Adrenal gland (tissue), 12 donors: ENCODE measurements around the gene DSTN. TPM values are rescaled to one million over a fixed set of nuclear protein-coding genes. Genes with fewer than 3 reads are reported as not detected.

Experiments
- DNase-seq, 7 donors: peaks; one replicate each; pipeline ENCODE4 v3.0.0-alpha.2; 2019 to 2020
- H3K27ac ChIP-seq, 5 donors: fragments of 200-600 bp; sonication (generic) in 4 of 5; 1 replicate in 3 of 5; 2 replicates in 2 of 5; pipeline versions ENCODE4 v1.5.1 to v1.8.0; 2016 to 2020; ENCODE audit warnings: mild to moderate bottlenecking in 1 of 5
- H3K27me3 ChIP-seq: fragments of 200-600 bp; 2 replicates; pipeline ENCODE4 v1.8.0; 2021
- H3K36me3 ChIP-seq, 2 donors: fragments of 200-600 bp; replicated peaks in 1 of 2; 1 replicate in 1 of 2; 2 replicates in 1 of 2; pipeline versions ENCODE4 v1.5.1 to v1.8.0; 2018 to 2022
- H3K4me1 ChIP-seq, 2 donors: fragments of 200-600 bp; replicated peaks in 1 of 2; 1 replicate in 1 of 2; 2 replicates in 1 of 2; pipeline versions ENCODE4 v1.5.1 to v1.8.0; 2018 to 2021
- H3K4me3 ChIP-seq, 4 donors: fragments of 200-600 bp; sonication (generic) in 3 of 4; one replicate each; pipeline ENCODE4 v1.5.1; 2016 to 2018
- H3K9me3 ChIP-seq, 3 donors: fragments of 200-600 bp; sonication (generic) in 1 of 3; replicated peaks in 1 of 3; 1 replicate in 2 of 3; 2 replicates in 1 of 3; pipeline versions ENCODE4 v1.5.1 to v1.8.0; 2016 to 2021
- POLR2A ChIP-seq, 2 donors: fragments of 450-650 bp; IDR thresholded peaks; one replicate each; pipeline ENCODE4 v1.6.1; 2017; ENCODE audit warnings: antibody characterized with exemption in 2 of 2, mild to moderate bottlenecking in 2 of 2, moderate library complexity in 1 of 2
- WGBS, 4 donors: extraction: QIAGEN DNeasy Blood & Tissue Kit in 2 of 4; methylation state at CpG; one replicate each; pipeline versions ENCODE4 v1.1.5 to v1.1.7; 2013 to 2017; 5-methylcytosine and 5-hydroxymethylcytosine counted together
- intact Hi-C, 2 donors: fragments of 100-400 bp; cut with DNase I; formaldehyde crosslinking; loops; one replicate each; pipeline versions ENCODE4 v1.14.1 to v1.15.0; 2022 to 2023
- polyA plus RNA-seq, 3 donors: library from polyadenylated mRNA; stranded (reverse); fragments of 200-250 nt in 2 of 3; fragments of 350-450 nt in 1 of 3; fragmentation: Illumina TruSeq in 1 of 3; extraction: RNeasy Lipid Tissue Mini Kit (QIAGEN cat#74804) in 1 of 3; gene quantifications; one replicate each; pipeline ENCODE4 v1.2.3, GENCODE V29; 2013 to 2014
- total RNA-seq, 9 donors: library from RNA; depleted of rRNA in 4 of 9; stranded (reverse); fragments of >200 nt in 4 of 9; fragments of 120-200 nt in 1 of 9; fragmentation: NEBNext Ultra II Directional in 1 of 9; extraction: Animal tissue kit (Norgen Biotek cat#: 25700) in 1 of 9; gene quantifications; one replicate each; pipeline versions ENCODE4 v1.1.0 to v1.2.4, GENCODE V29; 2013 to 2023
- TF ChIP-seq, protein P1 (sequence below), 6 experiments: fragments of 450-650 bp in 4 of 6; fragments of 200-600 bp in 2 of 6; sonication (generic) in 1 of 6; IDR thresholded peaks; 1 replicate in 5 of 6; 2 replicates in 1 of 6; pipeline versions ENCODE4 v1.5.1 to v1.8.0; 2016 to 2021; ENCODE audit warnings: antibody characterized with exemption in 6 of 6, mild to moderate bottlenecking in 2 of 6, moderate library complexity in 1 of 6
- donor health status: healthy with polysubstance abuse.
- donor health status: Bipolar disorder and iron deficiency.
- donor health status: DM: yes; HTN: yes; CAD: no.
- donor health status: DM: no; HTN: no; CAD: no.
- donor health status: DM: no; HTN: no; CAD: no.
- donor health status: DM: yes; HTN: yes; CAD: no.

Gene DSTN
- total and polyA plus RNA-seq, 12 donors, result 184 to 552 (median 273) TPM

DNA sequence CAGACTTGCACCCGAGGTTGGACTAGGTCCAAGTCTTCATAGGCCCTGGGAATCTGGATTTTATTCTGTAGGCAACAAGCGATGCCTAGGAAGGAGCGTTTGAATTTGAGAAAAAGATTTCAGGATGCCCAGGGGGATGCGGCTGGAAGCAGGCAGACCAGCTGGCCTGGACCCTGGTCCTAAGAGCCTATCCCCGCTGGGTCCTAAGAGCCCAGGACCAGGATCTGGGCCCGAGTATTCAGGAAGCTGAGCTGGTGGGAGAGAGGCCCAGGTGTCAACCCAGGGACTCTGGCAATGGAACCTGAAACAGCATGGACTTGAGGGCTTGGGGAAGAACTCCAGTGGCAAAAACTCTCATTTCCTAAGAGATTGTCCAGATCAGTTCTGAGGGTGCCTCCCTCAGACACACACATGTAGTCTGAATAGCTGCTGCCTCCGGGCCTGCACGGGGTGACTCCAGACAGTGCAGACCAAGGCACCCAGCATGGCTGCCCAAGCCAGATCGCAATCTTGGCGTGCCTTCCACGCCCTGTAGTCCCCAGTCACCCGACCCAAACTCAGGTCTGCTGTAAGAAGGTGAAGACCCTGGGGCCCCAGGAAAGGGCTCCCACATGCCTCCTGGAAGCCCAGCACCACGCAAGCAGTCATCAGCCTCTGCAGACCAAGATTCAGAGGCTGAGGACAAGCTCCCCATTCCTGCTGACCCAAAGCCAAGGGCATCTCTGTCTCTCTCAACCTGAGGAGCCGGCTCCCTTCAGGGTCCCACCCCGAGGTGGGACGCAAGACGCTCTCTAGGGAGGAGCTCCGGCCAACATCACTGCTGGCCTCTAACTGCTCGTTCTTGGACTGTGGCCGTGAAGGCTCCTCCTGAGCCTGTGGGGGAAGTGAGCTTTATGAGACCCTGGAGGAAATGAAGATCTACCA lies 77.8 kb downstream of the DSTN start:
- Histone ChIP-seq H3K27ac (peak overlapping the region in 4 of 5 donors; percentile 33 to 71 (median 53)), H3K4me3 (no peak overlapping the region), H3K27me3 (no peaks in the 10 kb centered on the region), H3K36me3 (peaks cover 0 to 3% of the 10 kb centered on the region in 2 donors), H3K9me3 (no peaks in the 10 kb centered on the region), H3K4me1 (peaks cover 42 to 70% of the 10 kb centered on the region in 2 donors)
- peak in 1 of 7 donors; percentile 6 for DNase-seq
- intact Hi-C loops, result no loop called here
- no peak for TF ChIP-seq POLR2A (IDR thresholded peaks at IDR 0.05)
- TF ChIP-seq, protein P1, sequence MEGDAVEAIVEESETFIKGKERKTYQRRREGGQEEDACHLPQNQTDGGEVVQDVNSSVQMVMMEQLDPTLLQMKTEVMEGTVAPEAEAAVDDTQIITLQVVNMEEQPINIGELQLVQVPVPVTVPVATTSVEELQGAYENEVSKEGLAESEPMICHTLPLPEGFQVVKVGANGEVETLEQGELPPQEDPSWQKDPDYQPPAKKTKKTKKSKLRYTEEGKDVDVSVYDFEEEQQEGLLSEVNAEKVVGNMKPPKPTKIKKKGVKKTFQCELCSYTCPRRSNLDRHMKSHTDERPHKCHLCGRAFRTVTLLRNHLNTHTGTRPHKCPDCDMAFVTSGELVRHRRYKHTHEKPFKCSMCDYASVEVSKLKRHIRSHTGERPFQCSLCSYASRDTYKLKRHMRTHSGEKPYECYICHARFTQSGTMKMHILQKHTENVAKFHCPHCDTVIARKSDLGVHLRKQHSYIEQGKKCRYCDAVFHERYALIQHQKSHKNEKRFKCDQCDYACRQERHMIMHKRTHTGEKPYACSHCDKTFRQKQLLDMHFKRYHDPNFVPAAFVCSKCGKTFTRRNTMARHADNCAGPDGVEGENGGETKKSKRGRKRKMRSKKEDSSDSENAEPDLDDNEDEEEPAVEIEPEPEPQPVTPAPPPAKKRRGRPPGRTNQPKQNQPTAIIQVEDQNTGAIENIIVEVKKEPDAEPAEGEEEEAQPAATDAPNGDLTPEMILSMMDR (IDR thresholded peaks at IDR 0.05), result no peak
- WGBS, 4 donors, result 69 to 83% (median 78%) methylated on average over 14 to 20 of the region's 20 CpGs

DNA sequence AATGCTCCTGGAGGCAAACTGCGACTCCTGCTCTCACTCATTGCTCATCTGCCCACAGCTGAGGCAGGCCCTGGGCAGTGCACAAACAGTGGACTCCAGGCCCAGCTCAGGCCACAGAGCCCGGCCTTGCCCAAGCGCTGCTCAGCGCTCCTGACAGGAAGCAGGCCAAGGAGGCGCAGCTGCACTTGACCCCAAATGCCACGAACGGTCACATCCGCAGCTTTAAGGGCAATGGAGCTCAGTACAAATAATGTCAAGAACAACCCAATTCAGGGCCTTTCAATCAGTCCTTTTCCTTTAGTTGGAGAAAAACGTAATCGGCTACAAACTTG lies 78.4 kb downstream of the DSTN start:
- H3K36me3 ChIP-seq, result no peaks in the 10 kb centered on the region
- DNase-seq, result peak; percentile 60 to 81 (median 74)
- H3K27me3 ChIP-seq, result no peaks in the 10 kb centered on the region
- H3K9me3 ChIP-seq, result no peaks in the 10 kb centered on the region
- intact Hi-C loops, result no loop called here
- H3K4me1 ChIP-seq, result peaks cover 42 to 70% of the 10 kb centered on the region in 2 donors
- no peak overlapping the region for H3K4me3 ChIP-seq
- TF ChIP-seq POLR2A (IDR thresholded peaks at IDR 0.05), result no peak
- TF ChIP-seq, protein P1 (IDR thresholded peaks at IDR 0.05), result no peak
- 15 to 24% (median 20%) methylated on average over 8 to 10 of the region's 10 CpGs for WGBS, 4 donors
- peak overlapping the region in 4 of 5 donors; percentile 33 to 68 (median 50) for H3K27ac ChIP-seq

DNA sequence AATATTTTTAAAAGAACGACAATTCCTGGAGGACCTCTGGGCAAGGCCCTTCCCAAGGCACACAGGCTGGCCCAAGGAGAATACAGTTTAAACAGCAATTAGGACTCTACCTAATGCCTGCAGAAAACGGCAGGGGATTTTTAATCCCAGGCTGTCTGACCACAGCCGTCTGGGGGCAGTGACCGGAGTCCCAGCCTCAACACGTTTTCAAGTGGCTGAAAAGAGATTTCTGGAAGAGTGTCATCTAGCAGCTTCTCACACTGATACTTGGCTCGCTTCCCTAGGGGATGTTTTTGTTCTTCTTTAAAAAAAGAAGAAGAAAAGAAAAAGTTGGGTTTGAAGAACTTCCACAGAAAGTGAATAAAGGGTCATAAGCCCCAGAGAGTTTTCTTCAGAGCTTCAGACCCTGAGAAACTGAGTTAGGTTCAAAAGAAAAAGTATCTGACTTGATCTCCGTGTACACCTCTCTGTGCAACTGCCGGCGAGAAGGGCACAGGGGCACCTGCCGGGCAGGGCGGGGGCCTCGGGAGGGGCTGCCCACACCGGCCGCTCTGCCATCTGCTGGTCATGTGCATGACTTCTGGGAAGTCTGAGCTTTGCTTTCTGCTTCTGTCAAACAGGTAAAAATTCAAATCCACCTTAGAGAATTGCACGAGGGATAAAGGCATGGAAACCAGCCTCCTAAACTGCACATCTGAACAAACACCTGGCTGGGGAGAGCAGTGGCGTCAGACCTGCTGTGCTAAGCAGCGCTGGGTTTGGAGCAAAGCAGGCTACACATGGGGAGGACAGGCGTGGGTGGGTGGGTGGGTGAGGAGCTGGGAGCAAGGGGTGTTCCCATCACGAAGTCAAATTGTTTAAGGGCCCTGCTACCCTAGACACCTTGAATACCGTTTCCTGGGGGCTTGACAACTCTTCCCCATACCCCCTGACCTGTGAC lies 79.2 kb downstream of the DSTN start:
- peak overlapping the region in 4 of 5 donors; percentile 38 to 68 (median 53) for H3K27ac ChIP-seq
- TF ChIP-seq, protein P1 (IDR thresholded peaks at IDR 0.05), result peak in 5 of 6 experiments; percentile 25 to 35 (median 31)
- TF ChIP-seq POLR2A (IDR thresholded peaks at IDR 0.05), result no peak

More for the DNA sequence above, 79.2 kb downstream of the DSTN start:
- Histone ChIP-seq H3K27me3 (no peaks in the 10 kb centered on the region), H3K36me3 (peaks cover 0 to 2% of the 10 kb centered on the region in 2 donors), H3K4me1 (peaks cover 42 to 67% of the 10 kb centered on the region in 2 donors), H3K9me3 (no peaks in the 10 kb centered on the region), H3K4me3 (no peak overlapping the region)
- WGBS, 4 donors, result 32 to 45% (median 43%) methylated on average over 17 to 20 of the region's 20 CpGs
- intact Hi-C loops, result no loop called here
- DNase-seq, result peak in 1 of 7 donors; percentile 21
